Measurements from ENCODE around the gene POLD4. TPM values are rescaled to one million over a fixed set of nuclear protein-coding genes. Genes with fewer than 3 reads are reported as not detected.
A peak's percentile ranks its signal among the peaks of the same experiment; 100 is the strongest.

Gene POLD4
- total RNA-seq, 1 donor from 2014 or later, result 39.8 TPM

GRCh38 chr11:67396259-67396581, 42.9 kb upstream of the POLD4 start:
- peaks cover 30% of the 10 kb centered on the region for H3K36me3 Mint-ChIP-seq (ENCODE audit: low read depth)
- H3K4me1 Mint-ChIP-seq (ENCODE audit: low read depth), result peaks cover 47% of the 10 kb centered on the region
- intact Hi-C loops (cut with micrococcal nuclease), result no loop called here
- DNase-seq (ENCODE audit: low spot score), result no peak
- no peaks in the 10 kb centered on the region for H3K27me3 Mint-ChIP-seq (ENCODE audit: insufficient read depth)
- peak overlapping the region; percentile 67 for H3K27ac Mint-ChIP-seq
- H3K9me3 Mint-ChIP-seq, result no peaks in the 10 kb centered on the region
- H3K4me3 Mint-ChIP-seq, result no peak overlapping the region

- no peak overlapping the region for H3K27ac Mint-ChIP-seq
- DNase-seq (ENCODE audit: low spot score), result no peak
- peaks cover 30% of the 10 kb centered on the region for H3K36me3 Mint-ChIP-seq (ENCODE audit: low read depth)
- no peaks in the 10 kb centered on the region for H3K27me3 Mint-ChIP-seq (ENCODE audit: insufficient read depth)
- H3K4me3 Mint-ChIP-seq, result no peak overlapping the region
- peaks cover 48% of the 10 kb centered on the region for H3K4me1 Mint-ChIP-seq (ENCODE audit: low read depth)
- no peaks in the 10 kb centered on the region for H3K9me3 Mint-ChIP-seq
- intact Hi-C loops (cut with micrococcal nuclease), result no loop called here
Observed at GRCh38 chr11:67395555-67396258, 42.4 kb upstream of the POLD4 start.

GRCh38 chr11:67393990-67394389, 40.6 kb upstream of the POLD4 start:
- Mint-ChIP-seq H3K27ac (no peak overlapping the region), H3K4me3 (peak overlapping the region; percentile 65), H3K36me3 (ENCODE audit: low read depth) (peaks cover 24% of the 10 kb centered on the region), H3K27me3 (ENCODE audit: insufficient read depth) (no peaks in the 10 kb centered on the region), H3K9me3 (no peaks in the 10 kb centered on the region), H3K4me1 (ENCODE audit: low read depth) (peaks cover 50% of the 10 kb centered on the region)
- DNase-seq (ENCODE audit: low spot score), result no peak
- intact Hi-C loops (cut with micrococcal nuclease), result no loop called here

- H3K27ac Mint-ChIP-seq, result no peak overlapping the region
- no peaks in the 10 kb centered on the region for H3K9me3 Mint-ChIP-seq
- no peaks in the 10 kb centered on the region for H3K27me3 Mint-ChIP-seq (ENCODE audit: insufficient read depth)
- intact Hi-C loops (cut with micrococcal nuclease), result no loop called here
- DNase-seq (ENCODE audit: low spot score), result no peak
- peak overlapping the region; percentile 90 for H3K4me3 Mint-ChIP-seq
- H3K36me3 Mint-ChIP-seq (ENCODE audit: low read depth), result peaks cover 22% of the 10 kb centered on the region
- peaks cover 51% of the 10 kb centered on the region for H3K4me1 Mint-ChIP-seq (ENCODE audit: low read depth)
Observed at GRCh38 chr11:67393437-67393836, 40.1 kb upstream of the POLD4 start.

GRCh38 chr11:67392183-67392715, 38.9 kb upstream of the POLD4 start:
- Mint-ChIP-seq H3K36me3 (ENCODE audit: low read depth) (peaks cover 18% of the 10 kb centered on the region), H3K9me3 (no peaks in the 10 kb centered on the region), H3K4me3 (peak overlapping the region; percentile 90), H3K4me1 (ENCODE audit: low read depth) (peaks cover 42% of the 10 kb centered on the region), H3K27me3 (ENCODE audit: insufficient read depth) (peaks cover under 1% of the 10 kb centered on the region), H3K27ac (peak overlapping the region; percentile 67)
- DNase-seq (ENCODE audit: low spot score), result no peak
- intact Hi-C loops (cut with micrococcal nuclease), result loop anchor here (1.0 kb wide), 1 partner anchor 9 kb away; the partner anchor contains the start of gene PPP1CA

- H3K36me3 Mint-ChIP-seq (ENCODE audit: low read depth), result peaks cover 14% of the 10 kb centered on the region
- H3K4me3 Mint-ChIP-seq, result peak within 1 kb of the TSS; percentile 90
- H3K9me3 Mint-ChIP-seq, result no peaks in the 10 kb centered on the region
- peak; percentile 89 for DNase-seq (ENCODE audit: low spot score)
- H3K4me1 Mint-ChIP-seq (ENCODE audit: low read depth), result peaks cover 35% of the 10 kb centered on the region
- peaks cover 4% of the 10 kb centered on the region for H3K27me3 Mint-ChIP-seq (ENCODE audit: insufficient read depth)
- peak within 1 kb of the TSS; percentile 67 for H3K27ac Mint-ChIP-seq
- intact Hi-C loops (cut with micrococcal nuclease), result loop anchor here (1.0 kb wide), 6 partner anchors 9 to 117 kb away; partner anchors contain the start of genes CDK2AP2, POLD4, PPP1CA and TMEM134
Observed at GRCh38 chr11:67391304-67392182, 38.2 kb upstream of the POLD4 start, which contains the start of gene RAD9A. Gene RAD9A (plus strand): TSS chr11:67391986. CDS start chr11:67392045, 59 bp downstream.

- Mint-ChIP-seq H3K36me3 (ENCODE audit: low read depth) (peaks cover 10% of the 10 kb centered on the region), H3K27ac (peak overlapping the region; percentile 35), H3K4me1 (ENCODE audit: low read depth) (peaks cover 35% of the 10 kb centered on the region), H3K27me3 (ENCODE audit: insufficient read depth) (peaks cover 4% of the 10 kb centered on the region), H3K9me3 (no peaks in the 10 kb centered on the region), H3K4me3 (peak overlapping the region; percentile 90)
- intact Hi-C loops (cut with micrococcal nuclease), result loop anchor here (1.0 kb wide), 5 partner anchors 9 to 117 kb away; partner anchors contain the start of genes CDK2AP2, POLD4 and TMEM134
- no peak for DNase-seq (ENCODE audit: low spot score)
Observed at GRCh38 chr11:67390947-67391303, 37.6 kb upstream of the POLD4 start.

- H3K36me3 Mint-ChIP-seq (ENCODE audit: low read depth), result peaks cover 10% of the 10 kb centered on the region
- H3K27me3 Mint-ChIP-seq (ENCODE audit: insufficient read depth), result peaks cover 14% of the 10 kb centered on the region
- intact Hi-C loops (cut with micrococcal nuclease), result no loop called here
- DNase-seq (ENCODE audit: low spot score), result no peak
- H3K4me1 Mint-ChIP-seq (ENCODE audit: low read depth), result peaks cover 35% of the 10 kb centered on the region
- no peaks in the 10 kb centered on the region for H3K9me3 Mint-ChIP-seq
- H3K4me3 Mint-ChIP-seq, result peak overlapping the region; percentile 78
- peak overlapping the region; percentile 33 for H3K27ac Mint-ChIP-seq
Observed at GRCh38 chr11:67389477-67389876, 36.1 kb upstream of the POLD4 start.

- peaks cover 22% of the 10 kb centered on the region for H3K4me1 Mint-ChIP-seq (ENCODE audit: low read depth)
- no peak for DNase-seq (ENCODE audit: low spot score)
- H3K4me3 Mint-ChIP-seq, result peak overlapping the region; percentile 43
- H3K27ac Mint-ChIP-seq, result peak overlapping the region; percentile 3
- intact Hi-C loops (cut with micrococcal nuclease), result no loop called here
- H3K27me3 Mint-ChIP-seq (ENCODE audit: insufficient read depth), result peaks cover 18% of the 10 kb centered on the region
- H3K36me3 Mint-ChIP-seq (ENCODE audit: low read depth), result peaks cover 4% of the 10 kb centered on the region
- no peaks in the 10 kb centered on the region for H3K9me3 Mint-ChIP-seq
Observed at GRCh38 chr11:67387518-67387917, 34.2 kb upstream of the POLD4 start.

GRCh38 chr11:67387069-67387468, 33.7 kb upstream of the POLD4 start:
- Mint-ChIP-seq H3K36me3 (ENCODE audit: low read depth) (peaks cover 2% of the 10 kb centered on the region), H3K9me3 (no peaks in the 10 kb centered on the region), H3K4me3 (no peak overlapping the region), H3K27ac (no peak overlapping the region), H3K4me1 (ENCODE audit: low read depth) (peaks cover 21% of the 10 kb centered on the region), H3K27me3 (ENCODE audit: insufficient read depth) (peaks cover 20% of the 10 kb centered on the region)
- DNase-seq (ENCODE audit: low spot score), result no peak
- intact Hi-C loops (cut with micrococcal nuclease), result no loop called here

GRCh38 chr11:67384851-67385366, 31.6 kb upstream of the POLD4 start:
- Mint-ChIP-seq H3K27me3 (ENCODE audit: insufficient read depth) (peaks cover 30% of the 10 kb centered on the region), H3K27ac (no peak overlapping the region), H3K4me1 (ENCODE audit: low read depth) (peaks cover 15% of the 10 kb centered on the region), H3K9me3 (no peaks in the 10 kb centered on the region), H3K4me3 (no peak overlapping the region), H3K36me3 (ENCODE audit: low read depth) (peaks cover 2% of the 10 kb centered on the region)
- intact Hi-C loops (cut with micrococcal nuclease), result no loop called here
- no peak for DNase-seq (ENCODE audit: low spot score)

GRCh38 chr11:67382276-67383136, 29.2 kb upstream of the POLD4 start:
- H3K27me3 Mint-ChIP-seq (ENCODE audit: insufficient read depth), result peaks cover 38% of the 10 kb centered on the region
- H3K4me1 Mint-ChIP-seq (ENCODE audit: low read depth), result peaks cover 5% of the 10 kb centered on the region
- peak; percentile 74 for DNase-seq (ENCODE audit: low spot score)

More at GRCh38 chr11:67382276-67383136, 29.2 kb upstream of the POLD4 start:
- intact Hi-C loops (cut with micrococcal nuclease), result loop anchor here (1.0 kb wide), 6 partner anchors 9 to 301 kb away; partner anchors contain the start of genes CLCF1 and RAD9A
- Mint-ChIP-seq H3K4me3 (no peak overlapping the region), H3K9me3 (no peaks in the 10 kb centered on the region), H3K27ac (no peak overlapping the region), H3K36me3 (ENCODE audit: low read depth) (peaks cover 1% of the 10 kb centered on the region)

Data from activated T-helper 1 cell treated with anti-CD3 and anti-CD28 coated beads, Interleukin-12 subunit alpha, Interleukin-12 subunit beta, Interleukin-2, Interleukin-4 antibody, amounts not matched to agents 30 ng/mL and 10 ng/mL and 1 ng/mL, durations not matched to agents 14 hours and 24 hours and 36 hours (primary cell).